ENCODE results near the gene VAX1.

Gene VAX1

GRCh38 chr10:117094856-117095255 lies 43.2 kb downstream of the VAX1 start (continued):
- TF ChIP-seq ZNF280D (tag by site-specific recombination; IDR thresholded peaks at IDR 0.05), result no peak
- no peak for TF ChIP-seq ZNF76 (tag by site-specific recombination; IDR thresholded peaks at IDR 0.05; ENCODE audit: borderline replicate concordance, low read depth)
- TF ChIP-seq ZNF571 (tag by site-specific recombination; IDR thresholded peaks at IDR 0.05), result no peak
- no peak for TF ChIP-seq REST (tag by site-specific recombination; IDR thresholded peaks at IDR 0.05)
- no peak for TF ChIP-seq ZBTB48 (tag by site-specific recombination; IDR thresholded peaks at IDR 0.05)
- no peak for TF ChIP-seq ZNF692 (tag by site-specific recombination; IDR thresholded peaks at IDR 0.05)

DNA sequence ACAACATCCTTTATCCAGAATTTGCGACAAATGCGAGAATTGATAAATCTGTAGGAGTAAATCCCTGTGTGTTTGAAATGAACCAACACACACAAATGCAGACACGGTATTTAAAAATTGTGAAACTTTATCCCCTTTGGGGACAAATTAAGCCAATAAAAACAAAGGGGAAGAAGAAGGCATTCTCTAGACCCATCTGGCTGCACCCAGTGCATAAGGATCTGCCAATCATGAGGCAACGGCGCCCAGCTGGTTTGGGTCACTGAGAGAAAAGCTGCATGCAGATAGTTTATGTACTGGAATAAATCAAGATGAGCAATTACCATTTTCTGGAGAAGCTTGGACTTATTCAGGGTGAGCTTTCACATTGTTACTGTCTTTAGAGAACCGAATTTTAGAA lies 45.7 kb downstream of the VAX1 start:
- CTCF ChIA-PET, result interaction anchor here (0.9 to 1.8 kb wide), 2 partner anchors 20 to 30 kb away, joined by 4 to 8 read pairs; no protein-coding TSS in a partner anchor
- TF ChIP-seq ZNF248 (tag by site-specific recombination; IDR thresholded peaks at IDR 0.05) (no peak), ZNF184 (tag by site-specific recombination; IDR thresholded peaks at IDR 0.05) (no peak), ZNF777 (tag by site-specific recombination; IDR thresholded peaks at IDR 0.05; ENCODE audit: borderline replicate concordance) (no peak), ZNF747 (tag by site-specific recombination; IDR thresholded peaks at IDR 0.05) (no peak), ZNF140 (tag by site-specific recombination; IDR thresholded peaks at IDR 0.05) (no peak), ZNF175 (tag by site-specific recombination; IDR thresholded peaks at IDR 0.05) (no peak), ZNF169 (tag by site-specific recombination; IDR thresholded peaks at IDR 0.05) (no peak), ZNF292 (tag by site-specific recombination; IDR thresholded peaks at IDR 0.05; ENCODE audit: borderline replicate concordance, low read depth) (no peak), ZNF426 (tag by site-specific recombination; IDR thresholded peaks at IDR 0.05) (no peak), ZFP37 (tag by site-specific recombination; IDR thresholded peaks at IDR 0.05) (no peak), KLF1 (tag by site-specific recombination; IDR thresholded peaks at IDR 0.05) (no peak)
- TF ChIP-seq, protein P1, sequence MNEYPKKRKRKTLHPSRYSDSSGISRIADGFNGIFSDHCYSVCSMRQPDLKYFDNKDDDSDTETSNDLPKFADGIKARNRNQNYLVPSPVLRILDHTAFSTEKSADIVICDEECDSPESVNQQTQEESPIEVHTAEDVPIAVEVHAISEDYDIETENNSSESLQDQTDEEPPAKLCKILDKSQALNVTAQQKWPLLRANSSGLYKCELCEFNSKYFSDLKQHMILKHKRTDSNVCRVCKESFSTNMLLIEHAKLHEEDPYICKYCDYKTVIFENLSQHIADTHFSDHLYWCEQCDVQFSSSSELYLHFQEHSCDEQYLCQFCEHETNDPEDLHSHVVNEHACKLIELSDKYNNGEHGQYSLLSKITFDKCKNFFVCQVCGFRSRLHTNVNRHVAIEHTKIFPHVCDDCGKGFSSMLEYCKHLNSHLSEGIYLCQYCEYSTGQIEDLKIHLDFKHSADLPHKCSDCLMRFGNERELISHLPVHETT (tag by site-specific recombination; IDR thresholded peaks at IDR 0.05), result no peak
- no peak overlapping the region for H3K4me3 ChIP-seq (ENCODE audit: low read depth, low read length)
- no peaks in the 10 kb centered on the region for H3K36me3 ChIP-seq (ENCODE audit: control insufficient read depth in 2 of 2, insufficient read depth in 1 of 2, low read length in 2 of 2)
- H3K4me1 ChIP-seq (ENCODE audit: control insufficient read depth, insufficient read depth, low read length), result no peaks in the 10 kb centered on the region
- POLR2A ChIA-PET, result no interaction called here
- H3K27ac ChIP-seq (ENCODE audit: extremely low read depth, low read depth, low read length), result no peak overlapping the region; the same call in 1 of the 2 replicates
- H3K9me3 ChIP-seq (ENCODE audit: control insufficient read depth, insufficient read depth, low read depth, low read length), result no peaks in the 10 kb centered on the region
